Heart right ventricle (tissue), 16 donors: ENCODE results near the gene KCP. TPM values are rescaled to one million over a fixed set of nuclear protein-coding genes. Genes with fewer than 3 reads are reported as not detected.

Source experiments
- ATAC-seq, 8 donors: fragments of 200-7000 bp; cut with Tn5 transposase; one replicate each; pipeline ENCODE4 v1.9.1; 2020; ENCODE audit warnings: mild to moderate bottlenecking in 8 of 8, moderate library complexity in 8 of 8, moderate number of reproducible peaks in 1 of 8
- DNase-seq, 2 donors: peaks; one replicate each; pipeline ENCODE4 v3.0.0-alpha.2; 2020
- H3K27ac ChIP-seq, 10 donors: fragments of 200-600 bp; sonication (generic) in 2 of 10; one replicate each; pipeline versions ENCODE4 v1.5.0 to v1.8.0; 2020 to 2022; ENCODE audit warnings: mild to moderate bottlenecking in 3 of 10
- H3K27me3 ChIP-seq, 7 donors: fragments of 200-600 bp; one replicate each; pipeline ENCODE4 v1.8.0; 2021 to 2022; ENCODE audit warnings: mild to moderate bottlenecking in 2 of 7
- H3K36me3 ChIP-seq, 9 donors: fragments of 200-600 bp; sonication (generic) in 1 of 9; one replicate each; pipeline versions ENCODE4 v1.5.0 to v1.8.0; 2020 to 2022; ENCODE audit warnings: mild to moderate bottlenecking in 2 of 9
- H3K4me1 ChIP-seq, 9 donors: fragments of 200-600 bp; sonication (generic) in 1 of 9; one replicate each; pipeline versions ENCODE4 v1.5.0 to v1.8.0; 2020 to 2022; ENCODE audit warnings: mild to moderate bottlenecking in 4 of 9
- H3K4me3 ChIP-seq, 10 donors: fragments of 200-600 bp; sonication (generic) in 2 of 10; one replicate each; pipeline versions ENCODE4 v1.5.0 to v1.8.0; 2020 to 2022; ENCODE audit warnings: mild to moderate bottlenecking in 7 of 10, moderate library complexity in 2 of 10
- H3K9me3 ChIP-seq, 11 donors: fragments of 200-600 bp in 10 of 11; sonication (generic) in 2 of 11; one replicate each; pipeline versions ENCODE4 v1.5.0 to v1.8.0; 2013 to 2022; ENCODE audit warnings: mild to moderate bottlenecking in 2 of 11, control low read depth in 1 of 11, moderate library complexity in 1 of 11
- WGBS, 2 donors: extraction: QIAGEN DNeasy Blood & Tissue Kit; methylation state at CpG; one replicate each; pipeline ENCODE4 v1.1.7; 2013; ENCODE audit warnings: inconsistent platforms in 1 of 2; 5-methylcytosine and 5-hydroxymethylcytosine counted together
- intact Hi-C, 10 donors: fragments of 100-400 bp; cut with DNase I; formaldehyde crosslinking; loops; one replicate each; pipeline versions ENCODE4 v1.11.1 to v1.14.2; 2022
- polyA plus RNA-seq, 2 donors: library from polyadenylated mRNA; stranded (reverse); fragments of 200-250 nt; gene quantifications; one replicate each; pipeline ENCODE4 v1.2.3, GENCODE V29; 2013
- total RNA-seq, 10 donors: library from RNA; stranded (reverse); fragmentation: NEBNext Ultra II Directional in 3 of 10; extraction: Animal tissue kit (Norgen Biotek cat#: 25700) in 3 of 10; gene quantifications; one replicate each; pipeline versions ENCODE4 v1.2.1 to v1.2.4, GENCODE V29; 2021 to 2023
- TF ChIP-seq, protein P1 (sequence below), 9 donors: fragments of 200-600 bp; sonication (generic) in 2 of 9; IDR thresholded peaks; one replicate each; pipeline versions ENCODE4 v1.5.0 to v1.8.0; 2021 to 2022; ENCODE audit warnings: antibody characterized with exemption in 9 of 9, mild to moderate bottlenecking in 5 of 9, moderate library complexity in 1 of 9
- donor health status: Arrhythmogenic right ventricular cardiomyopathy.
- donor health status: ischemic (EF 13 %, LVEDD 7.1; RV severe dilation, severe dysfunction).
- donor health status: healthy with polysubstance abuse.
- donor health status: DM: no; HTN: yes; CAD: no.
- donor health status: DM: no; HTN: no; CAD: no.
- donor health status: ischemic (EF 25% LVEDD 6.9; RV normal size, moderate dysfunction).
- donor health status: ischemic (EF 25% LVEDD 5.7; RV mildly dilated, moderate dysfunction).
- donor health status: healthy.
- donor health status: DM: yes; HTN: yes; CAD: no.
- donor health status: Ischemic cardiomyopathy.
- donor health status: ischemic (EF 35%, LVEDD 5.7; RV mildly dilated, moderate dysfunction).
- donor health status: nonischemic (EF 11% LVEDD 7.7; RV severe dilation, severe dysfunction).
- donor health status: DM: yes; HTN: yes; CAD: no.
- donor health status: PGD.
- donor health status: ischemic (EF 29% LVEDD 5.4; RV normal size, mild dysfunction).
- donor health status: nonischemic (EF 23%, LVEDD 6.1; RV moderate dilation, normal function).

The KCP gene
- total and polyA plus RNA-seq, 12 donors = 0.09 to 0.44 (median 0.27) TPM

DNA sequence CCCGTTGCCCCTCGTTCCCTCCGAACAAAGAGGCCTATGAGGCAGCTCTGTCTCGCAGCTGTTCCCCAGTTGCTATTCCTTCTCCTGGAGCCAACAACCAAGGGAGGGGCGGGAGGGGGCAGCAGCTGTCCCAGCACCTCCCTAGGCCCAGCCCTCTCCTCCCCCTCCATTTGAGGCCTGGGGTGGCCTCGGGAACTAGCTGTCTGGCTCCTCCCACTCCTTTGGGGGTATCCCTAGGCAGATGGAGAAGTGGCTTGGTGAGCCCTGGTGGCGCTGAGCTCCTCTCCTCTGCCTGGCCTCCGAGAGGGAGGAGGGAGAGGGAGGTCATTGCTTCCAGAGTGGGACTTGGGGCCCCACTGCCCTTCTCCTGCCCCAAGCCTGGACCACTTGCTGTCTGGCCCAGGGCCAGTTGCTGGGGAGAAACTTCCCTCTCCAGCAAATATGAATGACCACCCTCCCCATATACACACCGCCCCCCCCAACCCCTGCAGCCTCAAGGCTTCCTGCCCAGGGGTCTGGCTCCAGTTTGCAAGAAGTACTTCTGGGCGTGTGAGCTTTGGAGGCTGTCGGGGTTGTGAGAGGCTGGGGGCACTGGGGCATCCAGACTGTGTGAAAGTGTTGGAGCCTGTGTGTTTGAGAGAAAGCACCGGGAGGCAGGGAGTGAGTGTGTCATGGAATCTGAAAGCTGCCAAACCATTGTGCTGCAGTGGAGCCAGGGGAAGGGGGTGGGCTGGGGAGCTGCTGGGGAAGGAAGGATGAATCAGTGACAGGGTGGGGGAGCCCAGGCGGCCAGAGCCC is 77.2 kb downstream of the KCP start:
- TF ChIP-seq, protein P1, sequence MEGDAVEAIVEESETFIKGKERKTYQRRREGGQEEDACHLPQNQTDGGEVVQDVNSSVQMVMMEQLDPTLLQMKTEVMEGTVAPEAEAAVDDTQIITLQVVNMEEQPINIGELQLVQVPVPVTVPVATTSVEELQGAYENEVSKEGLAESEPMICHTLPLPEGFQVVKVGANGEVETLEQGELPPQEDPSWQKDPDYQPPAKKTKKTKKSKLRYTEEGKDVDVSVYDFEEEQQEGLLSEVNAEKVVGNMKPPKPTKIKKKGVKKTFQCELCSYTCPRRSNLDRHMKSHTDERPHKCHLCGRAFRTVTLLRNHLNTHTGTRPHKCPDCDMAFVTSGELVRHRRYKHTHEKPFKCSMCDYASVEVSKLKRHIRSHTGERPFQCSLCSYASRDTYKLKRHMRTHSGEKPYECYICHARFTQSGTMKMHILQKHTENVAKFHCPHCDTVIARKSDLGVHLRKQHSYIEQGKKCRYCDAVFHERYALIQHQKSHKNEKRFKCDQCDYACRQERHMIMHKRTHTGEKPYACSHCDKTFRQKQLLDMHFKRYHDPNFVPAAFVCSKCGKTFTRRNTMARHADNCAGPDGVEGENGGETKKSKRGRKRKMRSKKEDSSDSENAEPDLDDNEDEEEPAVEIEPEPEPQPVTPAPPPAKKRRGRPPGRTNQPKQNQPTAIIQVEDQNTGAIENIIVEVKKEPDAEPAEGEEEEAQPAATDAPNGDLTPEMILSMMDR (IDR thresholded peaks at IDR 0.05) = no peak
- Histone ChIP-seq H3K36me3 (peaks cover 0 to 50% (median 20%) of the 10 kb centered on the region in 9 donors), H3K4me1 (peaks cover 20 to 95% (median 60%) of the 10 kb centered on the region in 9 donors), H3K27me3 (peaks cover 0 to 46% (median 0%) of the 10 kb centered on the region in 7 donors), H3K9me3 (no peaks in the 10 kb centered on the region), H3K27ac (peak overlapping the region; percentile 86 to 99 (median 94)), H3K4me3 (peak overlapping the region; percentile 3 to 92 (median 72))
- intact Hi-C loops = loop anchor here in 1 of 10 donors (5.0 kb wide), 1 partner anchor 91 kb away; no protein-coding TSS in a partner anchor
- WGBS, 2 donors = 7 to 8% methylated on average over 12 to 13 of the region's 13 CpGs
- ATAC-seq = peak; percentile 6 to 46 (median 36)
- DNase-seq = peak; percentile 61 to 82

DNA sequence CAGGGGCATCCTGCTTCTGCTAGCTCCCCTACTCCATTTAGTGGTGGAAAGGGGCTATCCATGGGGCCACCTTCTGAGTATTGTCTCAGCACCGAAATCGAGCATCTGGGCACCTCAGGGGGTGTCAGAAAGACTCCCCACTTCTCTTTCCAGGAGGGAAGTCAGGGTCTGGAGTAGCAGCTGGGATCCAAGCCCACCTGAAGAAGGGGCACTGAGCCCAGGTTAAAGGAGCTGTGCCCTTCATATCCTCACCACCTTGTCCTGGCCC is 77.7 kb downstream of the KCP start:
- H3K9me3 ChIP-seq = no peaks in the 10 kb centered on the region
- DNase-seq (no peak), ATAC-seq (no peak)
- peaks cover 0 to 46% (median 0%) of the 10 kb centered on the region in 7 donors for H3K27me3 ChIP-seq
- WGBS, 2 donors = 17 to 19% methylated on average over 2 of the region's 2 CpGs
- TF ChIP-seq, protein P1 (IDR thresholded peaks at IDR 0.05) = no peak
- peak overlapping the region; percentile 86 to 99 (median 94) for H3K27ac ChIP-seq
- intact Hi-C loops = loop anchor here in 1 of 10 donors (5.0 kb wide), 1 partner anchor 91 kb away; no protein-coding TSS in a partner anchor
- peak overlapping the region; percentile 3 to 92 (median 72) for H3K4me3 ChIP-seq
- H3K4me1 ChIP-seq = peaks cover 20 to 93% (median 60%) of the 10 kb centered on the region in 9 donors
- H3K36me3 ChIP-seq = peaks cover 0 to 45% (median 14%) of the 10 kb centered on the region in 9 donors

DNA sequence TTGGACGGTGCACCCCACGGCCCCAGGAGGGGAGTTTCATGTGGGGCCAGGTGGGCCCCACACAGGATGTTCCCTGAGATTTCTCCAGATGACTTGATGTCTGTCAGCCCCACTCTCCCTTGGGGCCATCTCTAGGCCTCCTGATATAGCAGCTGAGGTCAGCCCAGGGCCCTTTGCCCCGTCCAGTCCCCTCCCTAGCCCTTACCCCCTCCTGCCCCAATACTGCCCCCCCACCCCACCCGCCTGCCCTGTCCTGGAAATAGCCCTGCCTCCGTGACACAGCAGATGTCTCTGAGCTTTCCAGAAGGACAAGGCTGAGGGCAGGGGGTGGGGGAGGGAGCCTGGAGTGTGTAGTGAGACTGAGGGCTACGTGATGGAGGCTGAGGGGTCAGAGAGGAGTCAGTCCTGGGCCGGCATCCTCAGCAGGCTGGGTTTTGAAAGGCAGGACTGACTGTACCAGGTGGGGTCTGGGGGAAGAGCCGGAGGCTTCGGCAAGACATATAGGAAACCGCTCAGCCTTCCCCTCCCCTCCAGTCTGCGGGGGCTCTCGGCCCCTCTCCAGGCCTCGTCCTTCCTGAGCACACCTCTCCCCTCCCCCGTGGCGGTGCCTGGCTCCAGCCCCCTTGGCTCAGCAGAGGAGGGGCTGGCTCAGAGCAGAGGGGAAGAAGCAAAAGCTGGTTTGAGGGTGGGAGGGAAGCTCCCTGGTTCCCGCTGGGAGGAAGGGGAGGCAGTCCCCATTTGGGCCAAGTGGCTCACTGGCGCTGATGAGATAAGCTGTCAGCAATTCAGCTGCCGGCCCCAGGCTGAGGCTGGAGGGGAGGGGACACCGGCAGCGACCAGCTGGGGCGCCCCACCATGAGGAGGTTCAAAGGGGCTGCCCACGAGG is 78.3 kb downstream of the KCP start:
- peaks cover 0 to 39% (median 9%) of the 10 kb centered on the region in 9 donors for H3K36me3 ChIP-seq
- peaks cover 0 to 46% (median 0%) of the 10 kb centered on the region in 7 donors for H3K27me3 ChIP-seq
- H3K4me1 ChIP-seq = peaks cover 20 to 90% (median 60%) of the 10 kb centered on the region in 9 donors
- WGBS, 2 donors = 9 to 12% methylated on average over 22 of the region's 22 CpGs
- ATAC-seq (peak; percentile 4 to 45 (median 14)), DNase-seq (peak; percentile 66 to 72)
- H3K4me3 ChIP-seq = peak overlapping the region; percentile 55 to 92 (median 72)
- no peaks in the 10 kb centered on the region for H3K9me3 ChIP-seq
- TF ChIP-seq, protein P1 (IDR thresholded peaks at IDR 0.05) = no peak
- intact Hi-C loops = loop anchor here in 2 of 10 donors (2.0 to 5.0 kb wide), 3 partner anchors 31 to 93 kb away; partner anchors contain the start of genes ATP6V1F (in 1 of the 2) and CALU (in 1 of the 2)
- H3K27ac ChIP-seq = peak overlapping the region; percentile 86 to 99 (median 94)
